GM12878 (cell line): ENCODE data around the gene CHST2. TPM values are rescaled to one million over a fixed set of nuclear protein-coding genes. Genes with fewer than 3 reads are reported as not detected.

Experiments
- ASH2L ChIP-seq: fragments of 300-600, 200-600 bp; sonication (generic); IDR thresholded peaks from 2 replicates; pipeline ENCODE4 v1.6.1; 2017; ENCODE audit warnings: low read depth, mild to moderate bottlenecking, borderline replicate concordance
- BHLHE40 ChIP-seq, 2 experiments: fragments of 450-650 bp in 1 of 2; IDR thresholded peaks; 2 replicates each; pipeline ENCODE4 v1.6.1; 2011 to 2017; ENCODE audit warnings: low read depth in 2 of 2, borderline replicate concordance in 1 of 2, improper control_type of control experiment in 1 of 2, low read length in 1 of 2, mild to moderate bottlenecking in 1 of 2
- CHD2 ChIP-seq: IDR thresholded peaks from 2 replicates; pipeline ENCODE4 v1.6.1; 2011; ENCODE audit warnings: low read depth, low read length, improper control_type of control experiment, borderline replicate concordance
- EED ChIP-seq: sonication (generic); IDR thresholded peaks from 2 replicates; pipeline ENCODE4 v1.6.1; 2016; ENCODE audit warnings: antibody characterized with exemption, low read depth
- ESRRA ChIP-seq: IDR thresholded peaks from 2 replicates; pipeline ENCODE4 v1.6.1; 2012; ENCODE audit warnings: mild to moderate bottlenecking, low read length, improper control_type of control experiment
- FOS ChIP-seq: IDR thresholded peaks from 3 replicates; pipeline ENCODE4 v1.6.1; 2011; ENCODE audit warnings: borderline replicate concordance; ENCODE audit not compliant: insufficient read length; ENCODE audit errors: extremely low read depth
- HCFC1 ChIP-seq: fragments of 150-350 bp; IDR thresholded peaks from 2 replicates; pipeline ENCODE4 v1.6.1; 2014; ENCODE audit warnings: low read length
- HDAC6 ChIP-seq: fragments of 200-600 bp; sonication (generic); IDR thresholded peaks from one replicate; pipeline ENCODE4 v1.8.0; 2017; ENCODE audit warnings: antibody characterized with exemption; ENCODE audit not compliant: unreplicated experiment
- JUND ChIP-seq: IDR thresholded peaks from 2 replicates; pipeline ENCODE4 v1.6.1; 2012; ENCODE audit warnings: low read depth, mild to moderate bottlenecking, low read length, improper control_type of control experiment, moderate library complexity
- KLF5 ChIP-seq: fragments of 450-650 bp; IDR thresholded peaks from 2 replicates; pipeline ENCODE4 v1.6.1; 2014; ENCODE audit warnings: mild to moderate bottlenecking; ENCODE audit not compliant: partially characterized antibody
- NFXL1 ChIP-seq: fragments of 450-650 bp; IDR thresholded peaks from 2 replicates; pipeline ENCODE4 v1.6.1; 2017; ENCODE audit warnings: antibody characterized with exemption, mild to moderate bottlenecking, borderline replicate concordance
- NR2C1 ChIP-seq: fragments of 450-650 bp; IDR thresholded peaks from 2 replicates; pipeline ENCODE4 v1.6.1; 2017; ENCODE audit warnings: antibody characterized with exemption, mild to moderate bottlenecking, moderate library complexity
- PAX5 ChIP-seq: IDR thresholded peaks from 2 replicates; pipeline ENCODE4 v1.6.1; 2011; ENCODE audit warnings: low read depth, low read length, borderline replicate concordance
- POLR2A ChIP-seq: IDR thresholded peaks from 2 replicates; pipeline ENCODE4 v1.6.1; 2011; ENCODE audit warnings: low read depth, mild to moderate bottlenecking, low read length
- POLR2AphosphoS5 ChIP-seq: IDR thresholded peaks from 2 replicates; pipeline ENCODE4 v1.6.1; 2011; ENCODE audit warnings: mild to moderate bottlenecking, low read length, inconsistent platforms
- RAD21 ChIP-seq: IDR thresholded peaks from 2 replicates; pipeline ENCODE4 v1.6.1; 2011; ENCODE audit warnings: mild to moderate bottlenecking, low read depth, low read length, moderate library complexity; ENCODE audit not compliant: insufficient read depth
- SMAD5 ChIP-seq: IDR thresholded peaks from 2 replicates; pipeline ENCODE4 v1.6.1; 2016; ENCODE audit warnings: antibody characterized with exemption, low read depth
- SREBF2 ChIP-seq: IDR thresholded peaks from 2 replicates; pipeline ENCODE4 v1.6.1; 2012; ENCODE audit warnings: mild to moderate bottlenecking, low read length
- SUZ12 ChIP-seq: fragments of 200-600 bp; sonication (generic); IDR thresholded peaks from one replicate; pipeline ENCODE4 v1.6.1; 2018; ENCODE audit warnings: antibody characterized with exemption, mild to moderate bottlenecking; ENCODE audit not compliant: unreplicated experiment
- TAF1 ChIP-seq: IDR thresholded peaks from 2 replicates; pipeline ENCODE4 v1.6.1; 2011; ENCODE audit warnings: mild to moderate bottlenecking, low read depth, low read length, borderline replicate concordance
- TARDBP ChIP-seq: IDR thresholded peaks from 2 replicates; pipeline ENCODE4 v1.6.1; 2016; ENCODE audit warnings: borderline replicate concordance
- TBL1XR1 ChIP-seq: IDR thresholded peaks from 2 replicates; pipeline ENCODE4 v1.6.1; 2012; ENCODE audit warnings: low read depth, low read length, improper control_type of control experiment
- ZBED1 ChIP-seq: IDR thresholded peaks from 2 replicates; pipeline ENCODE4 v1.6.1; 2016; ENCODE audit warnings: borderline replicate concordance
- ZNF207 ChIP-seq: fragments of 450-650 bp; IDR thresholded peaks from 2 replicates; pipeline ENCODE4 v1.6.1; 2014; ENCODE audit warnings: antibody characterized with exemption, mild to moderate bottlenecking, borderline replicate concordance
- ZNF24 ChIP-seq: fragments of 450-650 bp; IDR thresholded peaks from 2 replicates; pipeline ENCODE4 v1.6.1; 2017; ENCODE audit warnings: antibody characterized with exemption, mild to moderate bottlenecking
- polyA plus RNA-seq, 11 experiments: library from polyadenylated mRNA; depleted of rRNA in 4 of 11; unstranded in 6 of 11; stranded (reverse) in 5 of 11; fragments of >200 nt; fragmentation: Nextera tagmentation in 4 of 11; fragmentation: Illumina TruSeq in 1 of 11; extraction: Ambion mirVana in 4 of 11; extraction: Trizol in 1 of 11; gene quantifications; 1 replicate in 1 of 11; 2 replicates in 10 of 11; pipeline versions ENCODE4 v1.2.1 to v1.2.3, GENCODE V29; 2011 to 2016; ENCODE audit warnings: inconsistent platforms in 2 of 11, missing spikeins in 2 of 11, low read depth in 1 of 11
- total RNA-seq, 4 experiments: library from RNA; depleted of rRNA in 3 of 4; stranded (reverse); fragments of >200 nt in 3 of 4; fragmentation: Illumina TruSeq in 1 of 4; extraction: Trizol in 1 of 4; gene quantifications; 2 replicates each; pipeline versions ENCODE4 v1.2.1 to v1.2.3, GENCODE V29; 2013 to 2021
- TF ChIP-seq, protein P1 (sequence below): fragments of 450-650 bp; IDR thresholded peaks from 2 replicates; pipeline ENCODE4 v1.6.1; 2017; ENCODE audit warnings: antibody characterized with exemption, mild to moderate bottlenecking, moderate library complexity
- TF ChIP-seq, protein P2 (sequence below): IDR thresholded peaks from 2 replicates; pipeline ENCODE4 v1.6.1; 2011; ENCODE audit warnings: mild to moderate bottlenecking, low read depth, low read length, moderate library complexity; ENCODE audit not compliant: insufficient replicate concordance
- TF ChIP-seq, protein P3 (sequence below): fragments of 450-650 bp; IDR thresholded peaks from 2 replicates; pipeline ENCODE4 v1.6.1; 2017; ENCODE audit warnings: mild to moderate bottlenecking

CHST2 gene
- total and polyA plus RNA-seq, 10 of the 15 experiments (the other 5 are each of a cell fraction or from before 2014, with no cell fraction given) = 1.6 to 37.2 (median 8.8) TPM

DNA sequence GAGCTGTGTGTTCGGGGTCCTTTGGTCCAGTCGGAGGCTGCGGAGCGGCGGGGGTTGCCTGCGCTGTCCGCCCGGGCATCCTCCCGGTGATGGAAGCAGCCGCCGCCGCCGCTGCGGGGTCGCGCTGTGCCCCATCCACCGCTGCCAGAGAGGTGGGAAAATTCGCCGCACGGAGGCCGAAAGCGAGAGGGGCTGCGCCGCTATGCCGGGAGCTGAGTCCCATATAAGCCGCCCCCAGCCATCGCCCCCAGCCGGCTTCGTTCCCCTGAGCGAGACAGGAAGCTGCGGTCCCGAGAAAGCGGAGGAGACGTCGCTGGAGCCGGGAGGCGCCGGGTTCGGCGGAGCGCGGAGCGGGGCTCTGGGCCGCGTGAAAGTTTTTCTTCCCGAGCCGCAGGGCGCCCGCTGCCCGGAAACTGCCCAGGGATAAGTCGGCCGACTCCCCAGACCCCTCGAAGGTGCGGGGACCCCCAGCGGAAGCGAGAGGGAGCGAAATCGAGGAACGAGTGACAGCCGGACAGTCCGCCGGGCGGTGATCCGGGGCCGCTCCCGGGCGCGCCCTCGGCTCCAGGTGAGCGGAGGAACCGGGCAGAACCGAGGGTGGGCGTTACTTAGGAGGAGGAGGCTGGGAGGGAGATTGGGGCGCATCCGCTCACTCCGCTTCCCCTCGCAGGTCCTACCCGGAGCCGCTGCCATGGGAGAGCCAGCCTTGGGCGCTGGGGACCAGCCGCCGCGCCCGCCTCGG, 574 bp downstream of the CHST2 start (continued):
- TF ChIP-seq, protein P1, sequence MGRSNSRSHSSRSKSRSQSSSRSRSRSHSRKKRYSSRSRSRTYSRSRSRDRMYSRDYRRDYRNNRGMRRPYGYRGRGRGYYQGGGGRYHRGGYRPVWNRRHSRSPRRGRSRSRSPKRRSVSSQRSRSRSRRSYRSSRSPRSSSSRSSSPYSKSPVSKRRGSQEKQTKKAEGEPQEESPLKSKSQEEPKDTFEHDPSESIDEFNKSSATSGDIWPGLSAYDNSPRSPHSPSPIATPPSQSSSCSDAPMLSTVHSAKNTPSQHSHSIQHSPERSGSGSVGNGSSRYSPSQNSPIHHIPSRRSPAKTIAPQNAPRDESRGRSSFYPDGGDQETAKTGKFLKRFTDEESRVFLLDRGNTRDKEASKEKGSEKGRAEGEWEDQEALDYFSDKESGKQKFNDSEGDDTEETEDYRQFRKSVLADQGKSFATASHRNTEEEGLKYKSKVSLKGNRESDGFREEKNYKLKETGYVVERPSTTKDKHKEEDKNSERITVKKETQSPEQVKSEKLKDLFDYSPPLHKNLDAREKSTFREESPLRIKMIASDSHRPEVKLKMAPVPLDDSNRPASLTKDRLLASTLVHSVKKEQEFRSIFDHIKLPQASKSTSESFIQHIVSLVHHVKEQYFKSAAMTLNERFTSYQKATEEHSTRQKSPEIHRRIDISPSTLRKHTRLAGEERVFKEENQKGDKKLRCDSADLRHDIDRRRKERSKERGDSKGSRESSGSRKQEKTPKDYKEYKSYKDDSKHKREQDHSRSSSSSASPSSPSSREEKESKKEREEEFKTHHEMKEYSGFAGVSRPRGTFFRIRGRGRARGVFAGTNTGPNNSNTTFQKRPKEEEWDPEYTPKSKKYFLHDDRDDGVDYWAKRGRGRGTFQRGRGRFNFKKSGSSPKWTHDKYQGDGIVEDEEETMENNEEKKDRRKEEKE = no peak
- TF ChIP-seq JUND (no peak), TARDBP (no peak), RAD21 (no peak), SMAD5 (no peak), NFXL1 (no peak), ZBED1 (no peak), ZNF207 (0 out of 2 replicates have a peak, but pooled peaks have one; percentile 19), BHLHE40 (IDR thresholded peaks at IDR 0.05; ENCODE audit: borderline replicate concordance in 1 of 2, low read depth in 2 of 2, low read length in 1 of 2) (no peak), ZNF24 (no peak), FOS (no peak), ASH2L (no peak), HDAC6 (no peak), TAF1 (no peak; the same call in 1 of the 2 replicates), ESRRA (no peak), CHD2 (no peak), NR2C1 (no peak), TBL1XR1 (no peak), POLR2AphosphoS5 (no peak; the same call in 1 of the 2 replicates), SREBF2 (no peak), HCFC1 (no peak), EED (peak; percentile 51; the same call in 1 of the 2 replicates), SUZ12 (no peak), PAX5 (no peak), KLF5 (no peak), POLR2A (peak; percentile 14)
- TF ChIP-seq, protein P2, sequence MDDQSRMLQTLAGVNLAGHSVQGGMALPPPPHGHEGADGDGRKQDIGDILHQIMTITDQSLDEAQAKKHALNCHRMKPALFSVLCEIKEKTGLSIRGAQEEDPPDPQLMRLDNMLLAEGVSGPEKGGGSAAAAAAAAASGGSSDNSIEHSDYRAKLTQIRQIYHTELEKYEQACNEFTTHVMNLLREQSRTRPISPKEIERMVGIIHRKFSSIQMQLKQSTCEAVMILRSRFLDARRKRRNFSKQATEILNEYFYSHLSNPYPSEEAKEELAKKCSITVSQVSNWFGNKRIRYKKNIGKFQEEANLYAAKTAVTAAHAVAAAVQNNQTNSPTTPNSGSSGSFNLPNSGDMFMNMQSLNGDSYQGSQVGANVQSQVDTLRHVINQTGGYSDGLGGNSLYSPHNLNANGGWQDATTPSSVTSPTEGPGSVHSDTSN = no peak
- TF ChIP-seq, protein P3, sequence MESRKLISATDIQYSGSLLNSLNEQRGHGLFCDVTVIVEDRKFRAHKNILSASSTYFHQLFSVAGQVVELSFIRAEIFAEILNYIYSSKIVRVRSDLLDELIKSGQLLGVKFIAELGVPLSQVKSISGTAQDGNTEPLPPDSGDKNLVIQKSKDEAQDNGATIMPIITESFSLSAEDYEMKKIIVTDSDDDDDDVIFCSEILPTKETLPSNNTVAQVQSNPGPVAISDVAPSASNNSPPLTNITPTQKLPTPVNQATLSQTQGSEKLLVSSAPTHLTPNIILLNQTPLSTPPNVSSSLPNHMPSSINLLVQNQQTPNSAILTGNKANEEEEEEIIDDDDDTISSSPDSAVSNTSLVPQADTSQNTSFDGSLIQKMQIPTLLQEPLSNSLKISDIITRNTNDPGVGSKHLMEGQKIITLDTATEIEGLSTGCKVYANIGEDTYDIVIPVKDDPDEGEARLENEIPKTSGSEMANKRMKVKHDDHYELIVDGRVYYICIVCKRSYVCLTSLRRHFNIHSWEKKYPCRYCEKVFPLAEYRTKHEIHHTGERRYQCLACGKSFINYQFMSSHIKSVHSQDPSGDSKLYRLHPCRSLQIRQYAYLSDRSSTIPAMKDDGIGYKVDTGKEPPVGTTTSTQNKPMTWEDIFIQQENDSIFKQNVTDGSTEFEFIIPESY = no peak
